Trophoblast cell (in vitro differentiated cells and primary cell): ENCODE measurements around the gene HIPK2.

ENCODE experiments used
- DNase-seq, 2 donors: peaks; one replicate each; pipeline ENCODE4 v3.0.0-alpha.2; 2016
- H2AFZ ChIP-seq: 2 replicates; pipeline ENCODE4 v1.6.1; 2013; ENCODE audit warnings: low read length, moderate library complexity, mild to moderate bottlenecking; ENCODE audit not compliant: insufficient read depth, poor library complexity
- H2AK5ac ChIP-seq: 2 replicates; pipeline ENCODE4 v1.6.1; 2013; ENCODE audit warnings: mild to moderate bottlenecking, low read length
- H2BK120ac ChIP-seq: 2 replicates; pipeline ENCODE4 v1.6.1; 2013; ENCODE audit warnings: low read length, mild to moderate bottlenecking, moderate library complexity; ENCODE audit not compliant: insufficient read depth, poor library complexity
- H2BK12ac ChIP-seq: 2 replicates; pipeline ENCODE4 v1.6.1; 2013; ENCODE audit warnings: mild to moderate bottlenecking, low read length, moderate library complexity
- H2BK5ac ChIP-seq: 2 replicates; pipeline ENCODE4 v1.6.1; 2013; ENCODE audit warnings: low read length, low read depth, moderate library complexity, mild to moderate bottlenecking; ENCODE audit not compliant: poor library complexity
- H3K14ac ChIP-seq: 2 replicates; pipeline ENCODE4 v1.6.1; 2013; ENCODE audit warnings: mild to moderate bottlenecking, low read length
- H3K18ac ChIP-seq: 2 replicates; pipeline ENCODE4 v1.6.1; 2013; ENCODE audit warnings: mild to moderate bottlenecking, low read length
- H3K23ac ChIP-seq: 2 replicates; pipeline ENCODE4 v1.6.1; 2013; ENCODE audit warnings: low read length
- H3K27ac ChIP-seq: 2 replicates; pipeline ENCODE4 v1.5.1; 2013; ENCODE audit warnings: low read depth, mild to moderate bottlenecking, inconsistent platforms, low read length, moderate library complexity
- H3K27me3 ChIP-seq: 2 replicates; pipeline ENCODE4 v1.6.1; 2013; ENCODE audit warnings: inconsistent platforms, mild to moderate bottlenecking, low read length, moderate library complexity; ENCODE audit not compliant: insufficient read depth
- H3K36me3 ChIP-seq, 2 experiments: 1 replicate in 1 of 2; 2 replicates in 1 of 2; pipeline ENCODE4 v1.6.1; 2013; ENCODE audit warnings: low read length in 2 of 2, mild to moderate bottlenecking in 2 of 2, moderate library complexity in 1 of 2; ENCODE audit not compliant: insufficient read depth in 2 of 2, control insufficient read depth in 1 of 2
- H3K4ac ChIP-seq: 2 replicates; pipeline ENCODE4 v1.6.1; 2013; ENCODE audit warnings: low read depth, mild to moderate bottlenecking, low read length, moderate library complexity
- H3K4me1 ChIP-seq, 2 experiments: 1 replicate in 1 of 2; 2 replicates in 1 of 2; pipeline ENCODE4 v1.6.1; 2013; ENCODE audit warnings: low read length in 2 of 2, mild to moderate bottlenecking in 2 of 2, moderate library complexity in 1 of 2; ENCODE audit not compliant: insufficient read depth in 2 of 2, control insufficient read depth in 1 of 2
- H3K4me2 ChIP-seq: 2 replicates; pipeline ENCODE4 v1.6.1; 2013; ENCODE audit warnings: inconsistent platforms, mild to moderate bottlenecking, low read length, moderate library complexity
- H3K4me3 ChIP-seq: 2 replicates; pipeline ENCODE4 v1.5.1; 2013; ENCODE audit warnings: mild to moderate bottlenecking, low read depth, low read length, inconsistent platforms
- H3K79me1 ChIP-seq: one replicate; pipeline ENCODE4 v1.6.1; 2013; ENCODE audit warnings: low read length
- H3K79me2 ChIP-seq: 2 replicates; pipeline ENCODE4 v1.6.1; 2013; ENCODE audit warnings: low read length, mild to moderate bottlenecking; ENCODE audit not compliant: control insufficient read depth, insufficient read depth, poor library complexity
- H3K9ac ChIP-seq: 2 replicates; pipeline ENCODE4 v1.6.1; 2013; ENCODE audit warnings: mild to moderate bottlenecking, low read length
- H3K9me3 ChIP-seq: 2 replicates; pipeline ENCODE4 v1.6.1; 2013; ENCODE audit warnings: low read depth, mild to moderate bottlenecking, control low read depth, inconsistent platforms, low read length; ENCODE audit not compliant: insufficient read depth
- H4K12ac ChIP-seq: 2 replicates; pipeline ENCODE4 v1.6.1; 2013; ENCODE audit warnings: low read depth, mild to moderate bottlenecking, low read length, moderate library complexity
- H4K8ac ChIP-seq: 2 replicates; pipeline ENCODE4 v1.6.1; 2013; ENCODE audit warnings: low read depth, mild to moderate bottlenecking, low read length, moderate library complexity
- H4K91ac ChIP-seq: one replicate; pipeline ENCODE4 v1.6.1; 2013; ENCODE audit warnings: low read depth, mild to moderate bottlenecking, low read length, moderate library complexity
- whole genome bisulfite sequencing: extraction: QIAGEN DNeasy Blood & Tissue Kit; methylation state at CpG from one replicate; pipeline ENCODE4 v1.1.7; 2013; ENCODE audit warnings: missing lambda C conversion rate; ENCODE audit not compliant: insufficient read length, insufficient coverage; ENCODE audit errors: extremely low coverage; 5-methylcytosine and 5-hydroxymethylcytosine counted together

The HIPK2 gene

GRCh38 chr7:139808427-139808826, 30.6 kb upstream of the HIPK2 start:
- H2AFZ ChIP-seq: no peak overlapping the region
- no peak overlapping the region for H3K9ac ChIP-seq
- no peaks in the 10 kb centered on the region for H3K27me3 ChIP-seq
- H3K9me3 ChIP-seq: peaks cover 4% of the 10 kb centered on the region
- no peak overlapping the region for H3K4me3 ChIP-seq
- no peak overlapping the region for H4K91ac ChIP-seq
- no peak overlapping the region for H4K8ac ChIP-seq
- H3K18ac ChIP-seq: no peak overlapping the region
- H3K4ac ChIP-seq: no peak overlapping the region
- H3K4me1 ChIP-seq: no peaks in the 10 kb centered on the region
- H3K14ac ChIP-seq: no peak overlapping the region
- DNase-seq: no peak
- no CpG with 5 or more reads among the region's 3 CpGs for WGBS
- H3K27ac ChIP-seq: no peak overlapping the region
- no peaks in the 10 kb centered on the region for H3K36me3 ChIP-seq
- no peak overlapping the region for H2BK5ac ChIP-seq
- H2BK120ac ChIP-seq: no peak overlapping the region
- no peaks in the 10 kb centered on the region for H3K79me2 ChIP-seq
- H3K4me2 ChIP-seq: no peak overlapping the region
- no peak overlapping the region for H3K23ac ChIP-seq
- no peak overlapping the region for H2BK12ac ChIP-seq
- H4K12ac ChIP-seq: no peak overlapping the region
- no peak overlapping the region for H2AK5ac ChIP-seq
- no peaks in the 10 kb centered on the region for H3K79me1 ChIP-seq

- Histone ChIP-seq H3K4me2 (no peak overlapping the region), H3K23ac (no peak overlapping the region), H3K9ac (no peak overlapping the region), H3K27me3 (no peaks in the 10 kb centered on the region), H3K9me3 (peaks cover 6% of the 10 kb centered on the region), H2BK12ac (no peak overlapping the region), H3K36me3 (no peaks in the 10 kb centered on the region), H3K4me3 (no peak overlapping the region), H3K18ac (no peak overlapping the region), H2BK120ac (no peak overlapping the region), H4K12ac (no peak overlapping the region), H3K14ac (no peak overlapping the region), H2AK5ac (no peak overlapping the region), H4K8ac (no peak overlapping the region), H4K91ac (no peak overlapping the region), H2AFZ (no peak overlapping the region), H3K4ac (no peak overlapping the region), H3K27ac (no peak overlapping the region), H2BK5ac (no peak overlapping the region), H3K79me2 (no peaks in the 10 kb centered on the region), H3K4me1 (no peaks in the 10 kb centered on the region), H3K79me1 (no peaks in the 10 kb centered on the region)
- no peak for DNase-seq
- no CpG with 5 or more reads among the region's 3 CpGs for WGBS
Observed at GRCh38 chr7:139807009-139807408, 29.2 kb upstream of the HIPK2 start.

DNA sequence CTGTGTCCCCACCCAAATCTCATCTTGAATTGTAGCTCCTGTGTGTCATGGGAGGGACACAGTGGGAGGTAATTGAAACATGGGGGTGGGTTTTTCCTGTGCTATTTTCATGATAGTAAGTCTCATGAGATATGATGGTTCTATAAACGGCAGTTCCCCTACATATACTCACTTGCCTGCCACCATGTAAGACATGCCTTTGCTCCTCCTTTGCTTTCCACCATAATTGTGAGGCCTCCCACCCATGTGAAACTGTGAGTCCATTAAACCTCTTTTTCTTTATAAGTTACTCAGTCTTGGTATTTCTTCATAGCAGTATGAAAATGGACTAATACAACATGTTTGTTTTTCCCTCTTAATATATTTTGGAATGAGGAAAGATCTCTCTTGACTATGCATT, 26.8 kb upstream of the HIPK2 start:
- H2BK12ac ChIP-seq: no peak overlapping the region
- no peak overlapping the region for H3K18ac ChIP-seq
- H4K8ac ChIP-seq: no peak overlapping the region
- H3K79me2 ChIP-seq: no peaks in the 10 kb centered on the region
- no CpG with 5 or more reads among the region's 1 CpG for WGBS
- no peak overlapping the region for H3K23ac ChIP-seq
- no peaks in the 10 kb centered on the region for H3K4me1 ChIP-seq
- DNase-seq: no peak
- H3K9ac ChIP-seq: no peak overlapping the region
- H2AFZ ChIP-seq: no peak overlapping the region
- H3K36me3 ChIP-seq: no peaks in the 10 kb centered on the region
- H2BK5ac ChIP-seq: no peak overlapping the region
- H3K27me3 ChIP-seq: no peaks in the 10 kb centered on the region
- H4K91ac ChIP-seq: no peak overlapping the region
- no peaks in the 10 kb centered on the region for H3K79me1 ChIP-seq
- H2AK5ac ChIP-seq: no peak overlapping the region
- no peak overlapping the region for H3K4ac ChIP-seq
- H3K4me2 ChIP-seq: no peak overlapping the region
- H3K27ac ChIP-seq: no peak overlapping the region
- H4K12ac ChIP-seq: no peak overlapping the region
- no peak overlapping the region for H3K14ac ChIP-seq
- H3K4me3 ChIP-seq: no peak overlapping the region
- H3K9me3 ChIP-seq: peaks cover 6% of the 10 kb centered on the region
- H2BK120ac ChIP-seq: no peak overlapping the region

GRCh38 chr7:139799586-139799985, 21.8 kb upstream of the HIPK2 start:
- Histone ChIP-seq H2BK120ac (no peak overlapping the region), H3K23ac (no peak overlapping the region), H3K4me3 (no peak overlapping the region), H3K14ac (no peak overlapping the region), H2BK5ac (no peak overlapping the region), H2AK5ac (no peak overlapping the region), H3K18ac (no peak overlapping the region), H3K79me1 (no peaks in the 10 kb centered on the region), H3K4me2 (no peak overlapping the region), H3K36me3 (no peaks in the 10 kb centered on the region), H3K4ac (no peak overlapping the region), H4K8ac (no peak overlapping the region), H3K27ac (no peak overlapping the region), H3K9ac (no peak overlapping the region), H2BK12ac (no peak overlapping the region), H3K79me2 (no peaks in the 10 kb centered on the region), H3K27me3 (no peaks in the 10 kb centered on the region), H4K91ac (no peak overlapping the region), H2AFZ (no peak overlapping the region), H3K4me1 (no peaks in the 10 kb centered on the region), H4K12ac (no peak overlapping the region), H3K9me3 (peaks cover 6% of the 10 kb centered on the region)
- no CpG with 5 or more reads among the region's 2 CpGs for WGBS
- no peak for DNase-seq
